GM12878 (cell line): Measurements from ENCODE around the gene RBM15B. TPM values are rescaled to one million over a fixed set of nuclear protein-coding genes. Genes with fewer than 3 reads are reported as not detected.
A peak's percentile ranks its signal among the peaks of the same experiment; 100 is the strongest.

Source experiments
- E4F1 ChIP-seq: fragments of 450-650 bp; IDR thresholded peaks from 2 replicates; pipeline ENCODE4 v1.6.1; 2018; ENCODE audit warnings: borderline replicate concordance, mild to moderate bottlenecking; ENCODE audit not compliant: partially characterized antibody
- NBN ChIP-seq: fragments of 450-650 bp; IDR thresholded peaks from 2 replicates; pipeline ENCODE4 v1.6.1; 2016
- PAX5 ChIP-seq: IDR thresholded peaks from 2 replicates; pipeline ENCODE4 v1.6.1; 2011; ENCODE audit warnings: low read depth, low read length, borderline replicate concordance
- RELB ChIP-seq: fragments of 450-650 bp; IDR thresholded peaks from 2 replicates; pipeline ENCODE4 v1.6.1; 2017; ENCODE audit warnings: low read depth, mild to moderate bottlenecking, moderate library complexity
- SREBF1 ChIP-seq: IDR thresholded peaks from 2 replicates; pipeline ENCODE4 v1.6.1; 2012; ENCODE audit warnings: mild to moderate bottlenecking, low read length
- STAT1 ChIP-seq: fragments of 450-650 bp; conservative IDR thresholded peaks from 2 replicates; pipeline ENCODE4 v1.6.1; 2014; ENCODE audit warnings: antibody characterized with exemption, mild to moderate bottlenecking
- polyA plus RNA-seq, 11 experiments: library from polyadenylated mRNA; depleted of rRNA in 4 of 11; unstranded in 6 of 11; stranded (reverse) in 5 of 11; fragments of >200 nt; fragmentation: Nextera tagmentation in 4 of 11; fragmentation: Illumina TruSeq in 1 of 11; extraction: Ambion mirVana in 4 of 11; extraction: Trizol in 1 of 11; gene quantifications; 1 replicate in 1 of 11; 2 replicates in 10 of 11; pipeline versions ENCODE4 v1.2.1 to v1.2.3, GENCODE V29; 2011 to 2016; ENCODE audit warnings: inconsistent platforms in 2 of 11, missing spikeins in 2 of 11, low read depth in 1 of 11
- total RNA-seq, 4 experiments: library from RNA; depleted of rRNA in 3 of 4; stranded (reverse); fragments of >200 nt in 3 of 4; fragmentation: Illumina TruSeq in 1 of 4; extraction: Trizol in 1 of 4; gene quantifications; 2 replicates each; pipeline versions ENCODE4 v1.2.1 to v1.2.3, GENCODE V29; 2013 to 2021

RBM15B gene
- total and polyA plus RNA-seq, 10 of the 15 experiments (the other 5 are each of a cell fraction or from before 2014, with no cell fraction given) = 2.4 to 34.5 (median 19.1) TPM

GRCh38 chr3:51384726-51385473, 6.2 kb upstream of the RBM15B start, which contains the start of gene MANF (continued):
- TF ChIP-seq RELB (peak; percentile 77; the same call in 1 of the 2 replicates), E4F1 (peak; percentile 45), SREBF1 (no peak), NBN (0 out of 2 replicates have a peak, but pooled peaks have one; percentile 53), STAT1 (peak; percentile 76; the same call in 1 of the 2 replicates), PAX5 (no peak)
